Suppressor macrophage treated with lipopolysaccharide for 4 hours (primary cell): ENCODE data around the gene CSN2.
"Not testable (repeated sequence)": the region's sequence is repeated elsewhere in the genome, so short reads cannot be mapped to it uniquely, and the experiment has no call there.

Source experiments
- DNase-seq: peaks from one replicate; pipeline ENCODE4 v3.0.0-alpha.2; 2020

CSN2 gene

GRCh38 chr4:69965628-69966027, at the start of gene CSN2:
Gene CSN2, minus strand, starts transcription at chr4:69965728. Its CDS starts 4,733 bp downstream, at chr4:69960995.
- no peak for DNase-seq

GRCh38 chr4:70008771-70009170, 43.2 kb upstream of the CSN2 start:
- no peak for DNase-seq

GRCh38 chr4:70002507-70002906, 37.0 kb upstream of the CSN2 start:
- DNase-seq: no peak

GRCh38 chr4:70000711-70001110, 35.2 kb upstream of the CSN2 start:
- DNase-seq: no peak

- no peak for DNase-seq
Observed at GRCh38 chr4:69999420-69999819, 33.9 kb upstream of the CSN2 start.

GRCh38 chr4:69995526-69996016, 30.0 kb upstream of the CSN2 start, which contains the start of gene STATH:
Gene STATH, plus strand, starts transcription at chr4:69995966. Its CDS starts 2,472 bp downstream, at chr4:69998438.
- DNase-seq: no peak

- DNase-seq: no peak
Observed at GRCh38 chr4:69994782-69995181, 29.3 kb upstream of the CSN2 start.

- no peak for DNase-seq
Observed at GRCh38 chr4:69991016-69991415, 25.5 kb upstream of the CSN2 start.

- no peak for DNase-seq
Observed at GRCh38 chr4:69986663-69987062, 21.1 kb upstream of the CSN2 start.

- no peak for DNase-seq
Observed at GRCh38 chr4:69984030-69984443, 18.5 kb upstream of the CSN2 start.

GRCh38 chr4:69977582-69977981, 12.1 kb upstream of the CSN2 start:
- DNase-seq: no peak

- no peak for DNase-seq
Observed at GRCh38 chr4:69974631-69975030, 9.1 kb upstream of the CSN2 start.

- no peak for DNase-seq
Observed at GRCh38 chr4:69970071-69970470, 4.5 kb upstream of the CSN2 start.

- no peak for DNase-seq
Observed at GRCh38 chr4:69957209-69957608, 8.3 kb downstream of the CSN2 start.

GRCh38 chr4:69951602-69952001, 13.9 kb downstream of the CSN2 start:
- no peak for DNase-seq

- no peak for DNase-seq
Observed at GRCh38 chr4:69936566-69936965, 29.0 kb downstream of the CSN2 start.

- DNase-seq: no peak
Observed at GRCh38 chr4:69934150-69934549, 31.4 kb downstream of the CSN2 start.

- DNase-seq: no peak
Observed at GRCh38 chr4:69930768-69931167, 34.8 kb downstream of the CSN2 start, which contains the start of gene CSN1S1. Gene CSN1S1, plus strand, starts transcription at chr4:69931068. Its CDS starts 1,488 bp downstream, at chr4:69932556.

GRCh38 chr4:69923782-69924410, 41.6 kb downstream of the CSN2 start:
- not testable (repeated sequence) for DNase-seq

GRCh38 chr4:69920874-69921273, 44.7 kb downstream of the CSN2 start:
- no peak for DNase-seq

- peak; percentile 9 for DNase-seq
Observed at GRCh38 chr4:69910016-69910782, 55.3 kb downstream of the CSN2 start.

GRCh38 chr4:69909195-69909594, 56.3 kb downstream of the CSN2 start:
- no peak for DNase-seq

GRCh38 chr4:69907151-69907550, 58.4 kb downstream of the CSN2 start:
- DNase-seq: no peak
